ENCODE data around the gene SYT12. TPM values are rescaled to one million over a fixed set of nuclear protein-coding genes. Genes with fewer than 3 reads are reported as not detected.

Gene SYT12
- total and polyA plus RNA-seq, 7 donors, result under 0.01 to 1.1 (median 0.92) TPM; not detected in 4

- no peak overlapping the region for H3K4me3 ChIP-seq
- TF ChIP-seq EP300 (IDR thresholded peaks at IDR 0.05) (no peak), POLR2A (IDR thresholded peaks at IDR 0.05) (no peak), CTCF (IDR thresholded peaks at IDR 0.05) (no peak), POLR2AphosphoS5 (IDR thresholded peaks at IDR 0.05) (no peak)
- no peaks in the 10 kb centered on the region for H3K36me3 ChIP-seq
- peaks cover 0 to 4% (median 0%) of the 10 kb centered on the region in 3 donors for H3K27me3 ChIP-seq
- 91 to 93% methylated on average over 9 of the region's 9 CpGs for WGBS, 2 donors
- peaks cover 0 to 12% (median 10%) of the 10 kb centered on the region in 4 donors for H3K4me1 ChIP-seq
- no peak overlapping the region for H3K27ac ChIP-seq
- no peaks in the 10 kb centered on the region for H3K9me3 ChIP-seq
- intact Hi-C loops (cut with DNase I), result no loop called here
- no peak for DNase-seq
Measured at GRCh38 chr11:67051180-67051893, 28.4 kb downstream of the SYT12 start.

GRCh38 chr11:67051945-67052488 lies 29.1 kb downstream of the SYT12 start:
- WGBS, 2 donors, result 88 to 89% methylated on average over 4 of the region's 4 CpGs
- Histone ChIP-seq H3K4me3 (no peak overlapping the region), H3K27ac (no peak overlapping the region), H3K4me1 (peaks cover 0 to 18% (median 13%) of the 10 kb centered on the region in 4 donors), H3K27me3 (peaks cover 0 to 4% (median 0%) of the 10 kb centered on the region in 3 donors), H3K9me3 (no peaks in the 10 kb centered on the region), H3K36me3 (no peaks in the 10 kb centered on the region)
- DNase-seq, result no peak
- intact Hi-C loops (cut with DNase I), result no loop called here
- TF ChIP-seq POLR2A (IDR thresholded peaks at IDR 0.05), result no peak
- no peak for TF ChIP-seq POLR2AphosphoS5 (IDR thresholded peaks at IDR 0.05)
- no peak for TF ChIP-seq CTCF (IDR thresholded peaks at IDR 0.05)
- no peak for TF ChIP-seq EP300 (IDR thresholded peaks at IDR 0.05)

- TF ChIP-seq POLR2A (IDR thresholded peaks at IDR 0.05) (no peak), EP300 (IDR thresholded peaks at IDR 0.05) (no peak), CTCF (IDR thresholded peaks at IDR 0.05) (no peak), POLR2AphosphoS5 (IDR thresholded peaks at IDR 0.05) (no peak)
- H3K36me3 ChIP-seq, result no peaks in the 10 kb centered on the region
Measured at GRCh38 chr11:67052891-67053290, 30.0 kb downstream of the SYT12 start.

DNA sequence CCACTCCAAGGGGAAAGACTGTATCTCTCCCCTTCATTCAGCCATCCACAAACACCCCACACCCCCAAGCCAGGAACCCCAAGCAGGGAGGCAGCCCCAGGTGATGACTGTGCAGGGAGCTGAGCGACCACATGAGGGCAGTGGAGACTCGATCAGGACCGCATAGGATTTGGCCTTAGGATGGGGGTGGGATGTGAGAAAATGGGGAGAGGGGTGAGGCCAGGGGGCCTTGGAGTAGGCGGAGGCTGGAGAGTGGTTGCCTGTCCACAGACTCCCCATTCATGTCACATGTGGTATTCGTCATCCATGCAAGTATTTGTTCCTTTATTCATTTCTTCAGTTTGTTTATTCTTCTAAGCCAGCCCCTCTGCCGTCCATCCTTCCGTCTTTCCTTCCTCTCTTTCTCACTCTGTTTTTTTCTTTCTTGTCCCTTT lies 31.0 kb downstream of the SYT12 start:
- Histone ChIP-seq H3K27me3 (no peaks in the 10 kb centered on the region), H3K36me3 (no peaks in the 10 kb centered on the region), H3K4me3 (no peak overlapping the region), H3K27ac (no peak overlapping the region), H3K9me3 (no peaks in the 10 kb centered on the region), H3K4me1 (peaks cover 0 to 24% (median 19%) of the 10 kb centered on the region in 4 donors)
- intact Hi-C loops (cut with DNase I), result no loop called here
- 14 to 34% methylated on average over 7 of the region's 7 CpGs for WGBS, 2 donors
- TF ChIP-seq EP300 (IDR thresholded peaks at IDR 0.05), result no peak
- TF ChIP-seq CTCF (IDR thresholded peaks at IDR 0.05), result peak in 3 of 4 experiments; percentile 44 to 53 (median 48)
- DNase-seq, result no peak

More at GRCh38 chr11:67052891-67053290, 30.0 kb downstream of the SYT12 start:
- Histone ChIP-seq H3K4me3 (no peak overlapping the region), H3K27me3 (peaks cover 0 to 4% (median 0%) of the 10 kb centered on the region in 3 donors), H3K4me1 (peaks cover 0 to 23% (median 19%) of the 10 kb centered on the region in 4 donors), H3K9me3 (no peaks in the 10 kb centered on the region), H3K27ac (no peak overlapping the region)
- no peak for DNase-seq
- WGBS, 2 donors, result 83 to 95% methylated on average over 5 of the region's 5 CpGs
- intact Hi-C loops (cut with DNase I), result no loop called here

Data from sigmoid colon (tissue), 7 donors.